NCI-H2029 treated with DMSO at 0.1 percent for 48 hours (cell line): ENCODE results near the gene FAM174B.
A peak's percentile ranks its signal among the peaks of the same experiment; 100 is the strongest.

Experiments
- DNase-seq: peaks from one replicate; lab custom pipeline; 2025; lab: John Stamatoyannopoulos, UW

Gene FAM174B

GRCh38 chr15:92664178-92664900 lies 8.8 kb upstream of the FAM174B start:
- DNase-seq, result no peak

- no peak for DNase-seq
Measured at GRCh38 chr15:92663250-92663951, 7.8 kb upstream of the FAM174B start.

DNA sequence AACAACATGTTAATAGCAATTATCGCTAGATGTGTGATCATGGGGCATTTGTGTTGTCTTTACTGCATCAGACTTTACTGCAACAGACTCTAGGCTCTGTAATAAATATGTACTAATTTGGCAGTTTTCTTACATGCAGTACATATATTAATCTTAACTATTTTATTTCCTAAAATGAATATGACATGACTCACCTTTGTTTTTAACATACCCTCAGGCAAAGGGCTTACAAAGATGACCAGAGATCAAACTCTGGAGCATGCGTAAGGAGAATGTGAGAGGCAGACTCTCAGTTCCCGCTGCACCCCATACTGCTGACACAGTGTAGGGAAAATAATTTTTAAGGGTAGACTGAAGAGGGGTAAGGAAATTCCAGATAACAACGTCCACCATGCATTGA lies 7.2 kb upstream of the FAM174B start:
- no peak for DNase-seq

DNA sequence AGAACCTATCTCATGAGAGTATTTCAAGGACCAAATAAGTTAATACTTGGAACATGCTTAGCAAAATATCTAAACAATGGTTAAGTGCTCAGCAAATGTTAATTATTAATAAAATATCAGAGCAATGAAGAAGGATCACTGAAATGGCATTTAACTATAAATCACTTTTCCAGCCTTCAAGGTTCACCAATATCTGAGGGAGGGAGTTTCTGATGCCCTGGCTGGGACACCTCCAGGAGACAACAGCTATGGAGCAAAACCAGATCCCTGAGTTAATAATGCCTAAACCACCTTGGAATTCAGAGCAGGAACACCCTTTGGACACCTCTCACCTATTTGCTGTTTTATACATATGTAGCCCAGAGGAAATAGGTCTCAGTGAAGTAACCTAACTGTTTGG lies 6.4 kb upstream of the FAM174B start:
- DNase-seq, result no peak

DNA sequence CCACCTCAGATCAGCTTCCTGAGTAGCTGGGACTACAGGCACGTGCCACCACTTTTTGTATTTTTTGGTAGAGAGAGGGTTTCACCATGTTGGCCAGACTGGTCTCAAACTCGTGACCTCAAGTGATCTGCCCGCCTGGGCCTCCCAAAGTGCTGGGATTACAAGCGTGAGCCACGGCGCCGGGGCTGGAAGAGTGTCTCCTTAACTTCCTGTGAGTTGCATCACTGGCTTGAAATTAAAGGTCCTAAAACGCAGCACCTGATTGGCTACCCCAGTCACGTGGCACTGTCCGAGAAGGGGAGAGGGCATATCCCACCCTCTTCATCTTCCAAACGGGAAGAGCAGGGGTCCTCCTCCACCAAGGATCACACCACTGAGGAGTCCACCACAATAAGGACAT lies 5.5 kb upstream of the FAM174B start:
- no peak for DNase-seq

DNA sequence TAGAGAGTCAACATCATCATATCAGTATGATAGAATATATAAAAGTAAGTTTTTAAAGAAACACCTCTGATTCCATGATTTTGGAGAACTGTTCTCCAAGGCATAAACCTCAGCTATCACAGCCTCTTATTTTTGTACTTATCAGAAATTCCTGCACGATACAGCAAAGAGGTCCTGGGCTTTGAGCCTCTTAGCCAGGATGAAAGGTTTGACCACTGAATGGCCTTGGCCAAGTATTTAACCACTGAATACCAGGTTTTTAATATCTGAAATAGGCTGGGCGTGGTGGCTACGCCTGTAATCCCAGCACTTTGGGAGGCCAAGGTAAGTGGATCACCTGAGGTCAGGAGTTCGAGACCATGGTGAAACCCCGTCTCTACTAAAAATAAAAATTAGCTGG lies 1.9 kb upstream of the FAM174B start:
- no peak for DNase-seq

DNA sequence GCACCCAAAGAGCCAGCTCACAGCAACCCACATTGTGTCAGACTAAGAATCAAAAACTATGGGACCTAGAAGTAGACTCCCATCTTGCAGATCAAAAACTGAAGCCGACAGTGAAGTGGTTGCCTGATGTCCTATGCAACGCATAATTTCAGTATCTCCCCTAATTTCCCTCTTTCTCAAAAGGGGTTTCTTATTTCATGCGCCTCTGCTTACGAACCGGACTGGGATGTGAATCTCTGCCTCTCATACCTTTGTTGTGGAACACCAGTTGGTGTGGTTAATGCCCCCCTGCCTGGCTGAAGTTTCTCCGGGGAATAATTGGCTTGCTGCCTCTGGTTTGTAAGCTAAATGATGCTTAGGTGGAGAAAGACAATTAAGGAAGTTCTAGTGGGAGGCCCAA lies 514 bp upstream of the FAM174B start:
- DNase-seq, result no peak

DNA sequence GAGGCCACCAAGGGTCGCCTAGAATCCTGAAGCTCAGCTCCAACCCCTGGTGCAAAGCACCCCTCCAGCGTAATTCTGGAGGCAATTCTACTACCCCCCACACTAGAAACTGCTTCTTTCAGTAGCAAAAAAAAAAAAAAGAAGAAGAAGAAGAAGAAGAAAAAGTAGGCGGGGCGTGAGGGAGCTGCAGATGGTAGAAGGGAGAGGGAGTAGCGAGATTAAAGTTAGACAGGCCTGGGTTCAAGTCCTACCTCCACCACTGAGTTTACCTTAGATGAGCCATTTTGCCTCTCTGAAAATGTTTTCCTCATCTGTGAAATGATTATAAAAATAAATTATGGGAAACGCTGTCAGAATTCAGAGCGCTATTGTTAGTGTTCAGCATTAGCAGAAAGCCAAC lies 913 bp downstream of the FAM174B start:
- DNase-seq, result no peak

DNA sequence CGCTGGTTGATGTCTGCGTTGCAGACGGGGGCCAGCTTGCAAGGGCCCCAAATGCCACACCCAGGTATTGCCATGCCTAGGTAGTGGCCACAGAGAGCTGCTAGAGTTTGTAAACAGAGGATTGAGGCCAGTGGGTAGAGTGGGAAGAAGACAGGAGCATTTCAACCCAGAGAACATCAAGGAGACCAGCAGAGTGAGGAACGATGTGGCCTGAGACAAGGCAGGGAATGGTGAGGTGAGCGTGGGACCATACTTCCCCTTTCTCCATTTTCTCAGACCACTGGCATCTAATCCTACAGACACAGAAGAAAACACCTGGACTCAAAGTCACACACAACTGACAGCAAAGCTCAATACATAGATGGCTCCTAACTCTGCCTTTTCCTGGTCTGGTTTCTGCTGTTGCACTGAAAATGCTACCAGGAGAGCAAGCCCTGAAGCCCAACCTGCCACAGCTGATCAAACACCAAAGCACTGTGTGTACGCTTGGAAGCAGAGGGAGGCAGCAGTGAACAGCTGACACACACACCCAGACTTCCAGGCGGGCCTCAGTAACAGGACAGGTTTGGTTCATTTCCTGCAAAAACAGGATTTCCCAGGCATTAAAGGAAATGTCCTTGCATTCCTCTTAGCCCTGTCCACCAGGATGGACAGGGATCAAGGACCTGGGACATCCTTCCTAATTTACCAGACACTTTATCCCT lies 1.6 kb downstream of the FAM174B start:
- peak; percentile 26 for DNase-seq

DNA sequence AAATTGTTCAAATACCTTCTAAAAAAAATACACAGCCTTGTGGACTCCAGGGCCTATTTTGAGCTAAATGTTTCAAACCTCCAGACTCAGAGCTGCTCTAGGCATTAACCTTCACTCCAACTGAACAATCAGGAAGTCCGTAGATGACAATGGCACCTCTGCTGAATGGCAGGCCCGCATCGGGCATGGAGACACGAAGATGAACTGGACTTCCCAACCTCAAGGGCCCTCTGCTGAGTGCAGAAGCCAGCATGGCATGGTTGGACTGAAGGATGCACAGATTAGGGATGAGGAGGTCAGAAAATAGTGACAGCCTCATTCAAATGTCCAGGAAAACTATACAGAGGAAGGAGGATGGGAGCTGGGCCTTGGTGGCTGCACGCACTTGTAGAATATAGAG lies 2.2 kb downstream of the FAM174B start:
- no peak for DNase-seq

DNA sequence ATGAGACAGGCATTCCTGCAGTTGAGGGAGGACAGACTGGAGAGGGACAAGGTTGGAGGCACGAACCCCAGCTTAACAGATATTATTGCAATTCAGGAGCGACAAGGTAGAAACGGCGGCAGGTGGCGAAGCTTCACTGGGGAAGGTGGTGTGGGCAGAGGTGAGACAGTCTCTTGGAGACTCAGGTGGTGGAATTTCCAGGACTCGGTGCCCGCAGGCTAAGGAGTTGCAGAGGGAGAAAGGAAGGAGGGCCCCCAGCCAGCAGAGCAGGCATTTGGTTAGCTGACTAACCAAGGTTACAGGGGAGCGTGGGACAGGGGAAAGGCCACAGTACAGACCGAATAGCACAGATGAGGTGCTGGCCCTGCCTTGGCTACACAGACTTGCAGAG lies 3.0 kb downstream of the FAM174B start:
- DNase-seq, result no peak

- DNase-seq, result no peak
Measured at GRCh38 chr15:92651877-92652575, 3.5 kb downstream of the FAM174B start.

- no peak for DNase-seq
Measured at GRCh38 chr15:92650966-92651365, 4.6 kb downstream of the FAM174B start.

DNA sequence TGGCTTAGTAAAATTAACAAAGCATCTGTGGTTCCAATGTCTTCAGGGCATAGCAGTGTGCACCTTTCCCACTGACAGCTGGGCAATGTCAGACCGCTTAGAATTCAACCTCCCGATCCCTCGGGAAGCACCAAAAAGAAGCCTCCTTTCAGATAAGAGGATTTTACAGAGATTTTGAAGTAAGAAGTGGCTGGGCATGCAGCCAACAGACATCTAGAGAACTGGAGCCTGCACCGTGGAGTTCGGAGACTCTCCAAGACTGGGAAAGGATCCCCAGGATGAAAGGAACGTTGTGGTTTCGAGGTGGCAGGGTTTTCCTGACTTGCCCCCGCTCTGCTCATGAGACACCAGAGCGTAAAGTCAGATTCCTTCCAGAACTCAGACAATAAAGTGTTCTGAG lies 5.3 kb downstream of the FAM174B start:
- no peak for DNase-seq

DNA sequence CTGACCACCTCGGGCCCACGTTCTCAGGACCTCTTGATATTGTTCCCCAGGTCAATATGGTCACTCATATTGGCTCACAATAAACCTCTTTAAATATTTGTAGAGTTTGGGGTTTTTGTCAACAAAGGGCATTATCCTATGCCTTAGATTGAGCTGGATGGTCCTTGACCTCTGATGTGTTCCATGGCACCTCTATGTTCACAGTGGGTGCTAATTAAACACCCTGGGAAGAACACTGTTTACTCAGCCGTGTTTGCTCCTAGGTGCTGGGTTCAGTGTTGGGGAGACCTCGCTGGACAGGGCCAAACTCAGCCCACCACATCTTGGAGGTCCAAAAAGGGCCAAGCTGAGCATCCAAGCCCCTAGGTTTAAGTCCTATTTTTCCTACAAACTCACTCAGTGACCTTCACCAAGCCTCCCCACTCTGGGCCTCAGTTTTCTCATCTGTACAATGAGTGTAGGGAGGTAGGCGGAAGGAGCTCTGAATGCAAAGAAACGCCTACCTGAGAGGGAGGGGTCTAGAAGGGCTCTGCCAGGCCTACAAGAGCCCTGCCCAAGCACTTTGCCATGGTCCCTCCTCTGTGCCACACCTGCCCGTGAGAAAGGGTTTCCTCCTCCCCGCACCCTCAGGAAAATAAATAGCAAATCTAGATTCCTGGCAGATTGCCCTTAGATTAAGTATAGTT lies 7.2 kb downstream of the FAM174B start:
- peak; percentile 42 for DNase-seq

DNA sequence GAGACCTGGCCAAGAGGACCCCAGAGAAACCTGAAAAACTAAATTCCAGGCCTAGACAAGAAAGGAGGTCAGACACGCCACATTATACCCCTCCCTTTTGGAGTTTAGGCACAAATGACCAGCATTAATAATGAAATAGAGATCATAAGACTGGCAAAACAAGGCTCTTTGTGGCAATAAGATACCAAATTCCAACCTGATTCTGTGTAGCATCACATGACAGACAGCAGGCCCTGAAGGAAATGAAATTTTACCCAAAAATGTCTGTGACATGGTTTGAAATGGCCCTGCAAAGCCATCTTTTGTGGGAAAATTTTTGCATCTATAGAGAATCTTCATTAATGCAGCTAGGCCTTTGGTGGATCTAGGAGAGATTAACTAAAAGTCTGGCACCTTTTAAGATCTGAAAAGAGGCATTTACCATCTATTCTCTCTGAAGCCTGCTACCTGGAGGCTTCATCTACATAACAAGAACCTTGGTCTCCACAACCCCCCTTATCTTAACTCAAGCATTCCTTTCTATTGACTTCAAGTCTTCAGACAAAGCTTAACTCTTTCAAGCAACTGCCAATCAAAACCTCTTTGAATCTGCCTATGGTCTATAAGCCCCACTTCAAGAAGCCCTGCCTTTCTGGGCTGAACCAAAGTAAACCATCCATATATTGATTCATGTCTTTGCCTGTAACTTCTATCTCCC lies 8.0 kb downstream of the FAM174B start:
- no peak for DNase-seq

GRCh38 chr15:92646216-92646615 lies 9.4 kb downstream of the FAM174B start:
- DNase-seq, result no peak

GRCh38 chr15:92645731-92646130 lies 9.8 kb downstream of the FAM174B start:
- no peak for DNase-seq

- DNase-seq, result no peak
Measured at GRCh38 chr15:92645051-92645631, 10.4 kb downstream of the FAM174B start.

DNA sequence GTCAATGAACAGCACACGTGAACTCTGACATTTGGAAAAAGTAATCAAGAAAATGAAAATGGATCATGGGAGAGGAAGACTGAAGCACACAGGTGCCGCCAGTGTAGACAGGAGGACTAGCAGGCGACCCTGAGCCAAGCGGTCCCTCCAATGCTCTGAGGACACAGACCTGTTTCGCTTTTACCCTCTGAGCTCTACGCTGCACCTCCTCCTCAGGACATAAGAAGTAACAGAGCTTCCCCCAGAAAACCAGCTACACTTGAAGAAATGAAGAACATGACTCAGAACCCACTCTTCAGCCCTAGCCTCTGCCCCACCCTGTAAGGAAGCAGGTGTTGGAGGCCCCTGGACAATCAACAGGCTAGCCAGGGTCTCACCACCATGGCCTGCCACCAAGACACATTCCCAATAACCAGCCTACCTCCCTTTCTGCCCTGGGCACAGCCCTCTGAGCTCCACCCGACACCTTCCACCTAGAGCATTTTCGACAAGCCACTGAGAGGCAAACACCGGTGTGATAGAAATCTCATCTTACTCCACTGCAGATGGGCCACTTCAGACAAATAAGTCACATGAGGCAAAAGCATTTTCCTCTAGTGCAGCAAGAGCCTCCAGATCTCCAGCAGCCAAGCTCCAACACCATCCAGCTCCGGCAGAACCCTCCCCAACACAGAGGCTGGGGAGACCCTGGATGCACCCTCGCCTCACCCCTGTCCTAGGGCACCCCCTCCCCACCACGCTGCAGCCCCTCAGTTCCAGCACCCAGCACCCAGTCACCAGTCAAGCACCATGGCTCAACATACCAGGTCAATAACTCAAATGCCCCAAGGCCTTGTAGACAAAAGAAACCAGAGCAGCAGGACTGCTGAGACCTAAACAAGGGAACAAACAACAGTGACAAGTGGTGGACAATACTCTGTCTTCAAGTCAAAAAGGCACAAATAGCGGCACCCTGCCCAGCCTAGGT lies 11.4 kb downstream of the FAM174B start:
- peak; percentile 39 for DNase-seq
